NB4 (cell line): ENCODE data around the gene PDILT.
"Not testable (repeated sequence)": the region's sequence is repeated elsewhere in the genome, so short reads cannot be mapped to it uniquely, and the experiment has no call there.

Source experiments
- DNase-seq: peaks from one replicate; pipeline ENCODE4 v3.0.0; 2010; ENCODE audit warnings: low read depth
- H3K4me3 ChIP-seq: one replicate; pipeline ENCODE4 v1.5.1; 2011; ENCODE audit warnings: mild to moderate bottlenecking, low read depth, low read length, moderate library complexity
- CTCF ChIP-seq: IDR thresholded peaks from one replicate; pipeline ENCODE4 v1.5.1; 2012; ENCODE audit warnings: low read depth, low read length
- MAX ChIP-seq: IDR thresholded peaks from 2 replicates; pipeline ENCODE4 v1.6.1; 2011; ENCODE audit warnings: low read depth, low read length
- MYC ChIP-seq: IDR thresholded peaks from 2 replicates; pipeline ENCODE4 v1.6.1; 2011; ENCODE audit warnings: low read depth, low read length
- POLR2A ChIP-seq: IDR thresholded peaks from 2 replicates; pipeline ENCODE4 v1.6.1; 2011; ENCODE audit warnings: mild to moderate bottlenecking; ENCODE audit not compliant: insufficient read length; ENCODE audit errors: extremely low read depth

Gene PDILT

GRCh38 chr16:20315764-20316163 lies 88.8 kb downstream of the PDILT start:
- no peak overlapping the region for H3K4me3 ChIP-seq
- no peak for DNase-seq
- no peak for TF ChIP-seq CTCF
- no peak for TF ChIP-seq POLR2A

- TF ChIP-seq CTCF (no peak), MYC (no peak), POLR2A (no peak), MAX (no peak)
- H3K4me3 ChIP-seq: no peak overlapping the region
- no peak for DNase-seq
Observed at GRCh38 chr16:20314575-20314974, 90.0 kb downstream of the PDILT start.

- TF ChIP-seq CTCF (no peak), POLR2A (no peak), MYC (no peak), MAX (no peak)
- H3K4me3 ChIP-seq: no peak overlapping the region
- DNase-seq: no peak
Observed at GRCh38 chr16:20313741-20314140, 90.8 kb downstream of the PDILT start.

- DNase-seq, H3K4me3 ChIP-seq: not testable (repeated sequence)
Observed at GRCh38 chr16:20312536-20313095, 91.9 kb downstream of the PDILT start.

- H3K4me3 ChIP-seq: no peak overlapping the region
- TF ChIP-seq CTCF (no peak), MAX (no peak), MYC (no peak), POLR2A (no peak)
- DNase-seq: no peak
Observed at GRCh38 chr16:20311548-20311947, 93.0 kb downstream of the PDILT start.

- no peak overlapping the region for H3K4me3 ChIP-seq
- DNase-seq: no peak
- TF ChIP-seq CTCF (no peak), POLR2A (no peak), MYC (no peak), MAX (no peak)
Observed at GRCh38 chr16:20310421-20311395, 93.8 kb downstream of the PDILT start.
